ENCODE measurements around the gene GNPAT.
A peak's percentile ranks its signal among the peaks of the same experiment; 100 is the strongest.
"Not testable (repeated sequence)": the region's sequence is repeated elsewhere in the genome, so short reads cannot be mapped to it uniquely, and the experiment has no call there.

The GNPAT gene

DNA sequence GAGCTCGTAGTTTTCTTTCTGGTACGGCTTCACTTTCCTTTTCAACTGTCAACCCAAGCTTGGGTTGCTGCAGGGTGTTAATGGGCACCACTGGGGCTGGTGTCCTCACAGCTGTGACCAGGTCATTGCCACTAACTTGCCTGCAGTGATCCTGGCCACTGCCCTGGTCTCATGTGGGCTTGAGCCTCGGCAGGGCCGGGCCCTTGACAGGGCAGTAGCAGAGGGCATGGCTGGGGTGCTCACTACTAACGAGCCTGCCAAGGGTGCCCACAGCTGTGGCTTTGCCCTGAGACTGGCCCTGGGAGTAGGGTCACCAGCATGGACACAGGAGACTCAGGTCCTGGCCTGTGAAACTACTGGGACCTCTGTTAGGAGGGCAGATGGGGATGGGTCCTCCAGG is 31.5 kb upstream of the GNPAT start:
- Mint-ChIP-seq H3K4me1 (peaks cover 4% of the 10 kb centered on the region), H3K4me3 (no peak overlapping the region), H3K27ac (no peak overlapping the region), H3K27me3 (ENCODE audit: low read depth) (peaks cover 33% of the 10 kb centered on the region), H3K9me3 (no peaks in the 10 kb centered on the region), H3K36me3 (ENCODE audit: low read depth) (no peaks in the 10 kb centered on the region)
- TF ChIP-seq, protein P1, sequence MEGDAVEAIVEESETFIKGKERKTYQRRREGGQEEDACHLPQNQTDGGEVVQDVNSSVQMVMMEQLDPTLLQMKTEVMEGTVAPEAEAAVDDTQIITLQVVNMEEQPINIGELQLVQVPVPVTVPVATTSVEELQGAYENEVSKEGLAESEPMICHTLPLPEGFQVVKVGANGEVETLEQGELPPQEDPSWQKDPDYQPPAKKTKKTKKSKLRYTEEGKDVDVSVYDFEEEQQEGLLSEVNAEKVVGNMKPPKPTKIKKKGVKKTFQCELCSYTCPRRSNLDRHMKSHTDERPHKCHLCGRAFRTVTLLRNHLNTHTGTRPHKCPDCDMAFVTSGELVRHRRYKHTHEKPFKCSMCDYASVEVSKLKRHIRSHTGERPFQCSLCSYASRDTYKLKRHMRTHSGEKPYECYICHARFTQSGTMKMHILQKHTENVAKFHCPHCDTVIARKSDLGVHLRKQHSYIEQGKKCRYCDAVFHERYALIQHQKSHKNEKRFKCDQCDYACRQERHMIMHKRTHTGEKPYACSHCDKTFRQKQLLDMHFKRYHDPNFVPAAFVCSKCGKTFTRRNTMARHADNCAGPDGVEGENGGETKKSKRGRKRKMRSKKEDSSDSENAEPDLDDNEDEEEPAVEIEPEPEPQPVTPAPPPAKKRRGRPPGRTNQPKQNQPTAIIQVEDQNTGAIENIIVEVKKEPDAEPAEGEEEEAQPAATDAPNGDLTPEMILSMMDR (IDR thresholded peaks at IDR 0.05; ENCODE audit: unreplicated experiment in 3 of 3): no peak

DNA sequence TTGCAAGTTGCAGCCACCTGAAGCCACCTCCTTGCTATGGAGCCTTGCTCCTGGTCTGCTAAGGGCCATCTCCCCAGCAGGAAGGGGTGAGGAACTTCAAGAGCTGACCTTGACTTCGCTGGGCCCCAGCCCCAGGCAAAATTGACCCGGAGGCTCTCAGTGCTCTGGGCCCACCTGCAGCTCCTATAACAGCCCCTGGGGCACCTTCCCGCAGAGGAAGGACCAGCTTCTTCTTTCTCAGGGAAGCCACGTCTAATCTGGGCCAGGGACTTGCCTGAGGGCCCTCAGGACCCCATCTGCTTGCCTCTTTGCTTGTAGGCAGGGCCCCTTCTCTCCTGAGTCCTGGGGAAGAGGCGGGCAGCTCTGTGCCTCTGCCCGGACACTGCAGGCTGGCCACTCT is 30.9 kb upstream of the GNPAT start:
- TF ChIP-seq, protein P1 (IDR thresholded peaks at IDR 0.05; ENCODE audit: unreplicated experiment in 3 of 3): no peak
- peaks cover 31% of the 10 kb centered on the region for H3K27me3 Mint-ChIP-seq (ENCODE audit: low read depth)
- H3K36me3 Mint-ChIP-seq (ENCODE audit: low read depth): no peaks in the 10 kb centered on the region
- no peak overlapping the region for H3K4me3 Mint-ChIP-seq
- H3K27ac Mint-ChIP-seq: no peak overlapping the region
- H3K4me1 Mint-ChIP-seq: peaks cover 4% of the 10 kb centered on the region
- H3K9me3 Mint-ChIP-seq: no peaks in the 10 kb centered on the region

DNA sequence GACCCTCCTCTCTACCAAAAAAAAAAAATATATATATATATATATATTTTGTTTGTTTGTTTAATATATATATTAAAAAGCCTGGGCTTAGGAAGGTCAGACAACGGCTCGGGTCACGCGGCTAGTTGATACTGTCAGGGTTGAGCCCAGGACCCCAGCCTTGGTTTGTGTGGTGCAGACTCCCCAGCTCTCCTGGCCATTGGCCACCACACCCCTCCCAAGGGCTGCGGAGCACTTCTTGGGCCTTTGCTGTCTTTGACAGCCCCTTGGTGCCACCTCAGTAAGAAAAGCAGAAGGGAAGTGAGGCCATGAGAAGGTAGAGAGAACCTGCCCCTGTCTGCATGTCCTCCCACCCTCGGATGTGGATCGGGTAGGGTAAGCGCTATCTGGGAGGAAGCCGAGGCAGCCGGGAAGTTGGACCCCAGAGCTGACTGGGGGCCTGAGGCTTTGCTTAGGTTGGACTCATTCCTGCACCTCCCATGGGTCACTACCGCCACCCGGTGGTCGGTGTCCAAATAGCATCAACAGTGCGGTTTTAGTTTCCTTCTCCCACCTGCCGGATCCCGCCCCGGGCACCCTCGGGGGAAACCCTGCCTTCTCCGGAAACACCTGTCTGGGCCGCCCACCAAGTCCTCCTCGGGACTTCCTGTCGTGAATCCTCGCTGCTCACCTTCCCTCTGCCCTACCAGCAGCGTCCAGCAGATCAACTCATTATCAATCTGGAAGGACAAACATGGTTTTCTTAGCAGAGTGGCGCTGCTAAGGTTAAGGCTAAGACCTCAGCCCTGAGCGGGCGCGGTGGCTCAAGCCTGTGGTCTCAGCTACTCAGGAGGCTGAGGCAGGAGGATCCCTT is 29.8 kb upstream of the GNPAT start:
- H3K9me3 Mint-ChIP-seq: no peaks in the 10 kb centered on the region

DNA sequence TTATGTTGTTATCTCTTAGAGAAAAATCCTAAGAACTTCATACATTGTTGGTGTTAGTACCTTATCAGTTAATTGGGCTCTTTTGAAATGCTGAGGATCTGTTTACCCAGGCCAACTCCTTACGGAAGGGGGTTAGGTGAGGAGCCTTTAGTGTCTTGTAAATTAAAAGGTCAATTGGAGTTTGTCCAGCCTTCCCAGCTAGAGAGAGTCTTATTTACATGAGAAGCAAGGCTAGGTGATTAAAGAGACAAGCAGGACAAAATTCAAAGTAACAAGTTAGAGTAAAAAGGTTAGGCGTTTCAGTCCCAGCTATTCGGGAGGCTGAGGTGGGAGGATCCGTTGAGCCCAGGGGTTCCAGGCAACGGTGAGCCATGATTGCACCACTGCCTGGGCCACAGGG is 28.7 kb upstream of the GNPAT start:
- H3K4me1 Mint-ChIP-seq; H3K36me3 Mint-ChIP-seq (ENCODE audit: low read depth); H3K9me3 Mint-ChIP-seq; H3K27ac Mint-ChIP-seq; H3K4me3 Mint-ChIP-seq: not testable (repeated sequence)
- H3K27me3 Mint-ChIP-seq (ENCODE audit: low read depth): peaks cover 48% of the 10 kb centered on the region

More for the DNA sequence above, 29.8 kb upstream of the GNPAT start:
- Mint-ChIP-seq H3K4me3 (peak overlapping the region; percentile 81 to 89 (median 81)), H3K4me1 (peaks cover 4% of the 10 kb centered on the region), H3K27ac (peak overlapping the region in 1 of 3 experiments; percentile 49), H3K36me3 (ENCODE audit: low read depth) (no peaks in the 10 kb centered on the region), H3K27me3 (ENCODE audit: low read depth) (peaks cover 40% of the 10 kb centered on the region)
- TF ChIP-seq, protein P1 (IDR thresholded peaks at IDR 0.05; ENCODE audit: unreplicated experiment in 3 of 3): peak; percentile 90 to 97 (median 92)

DNA sequence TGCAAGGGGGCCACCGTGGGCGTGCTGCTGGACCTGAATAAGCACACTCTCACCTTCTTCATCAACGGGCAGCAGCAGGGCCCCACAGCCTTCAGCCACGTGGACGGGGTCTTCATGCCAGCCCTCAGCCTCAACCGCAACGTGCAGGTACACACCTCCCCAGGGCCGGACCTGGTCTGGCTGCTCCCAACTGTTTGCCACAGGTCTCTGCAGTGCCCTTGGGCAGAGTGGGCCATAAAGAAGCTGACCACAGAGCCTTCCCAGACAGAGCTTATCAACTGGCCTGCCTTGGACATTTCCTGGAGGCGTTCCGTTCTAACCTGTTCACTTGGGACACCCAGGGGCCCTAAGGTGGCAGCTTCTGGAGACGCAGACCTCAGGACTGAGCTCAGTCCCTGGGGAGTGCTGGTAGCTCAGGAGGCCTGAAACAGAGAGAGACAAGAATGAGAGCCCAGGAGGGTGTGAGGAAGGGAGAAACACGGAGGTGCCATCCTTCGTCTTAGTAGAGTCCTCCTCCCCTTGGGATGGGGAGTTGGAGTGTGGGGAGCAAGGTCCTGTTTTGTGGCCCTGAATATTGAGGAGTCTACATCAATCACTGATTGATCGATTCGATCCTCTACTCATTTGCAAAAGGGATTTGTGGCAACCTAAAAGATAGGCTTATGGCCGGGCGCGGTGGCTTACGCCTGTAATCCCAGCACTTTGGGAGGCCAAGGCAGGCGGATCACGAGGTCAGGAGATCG is 27.0 kb upstream of the GNPAT start:
- no peaks in the 10 kb centered on the region for H3K36me3 Mint-ChIP-seq (ENCODE audit: low read depth)
- H3K27me3 Mint-ChIP-seq (ENCODE audit: low read depth): peaks cover 55% of the 10 kb centered on the region
- H3K4me1 Mint-ChIP-seq: peaks cover 4% of the 10 kb centered on the region
- H3K9me3 Mint-ChIP-seq: no peaks in the 10 kb centered on the region
- H3K27ac Mint-ChIP-seq: no peak overlapping the region
- TF ChIP-seq, protein P1 (IDR thresholded peaks at IDR 0.05; ENCODE audit: unreplicated experiment in 3 of 3): no peak
- no peak overlapping the region for H3K4me3 Mint-ChIP-seq

DNA sequence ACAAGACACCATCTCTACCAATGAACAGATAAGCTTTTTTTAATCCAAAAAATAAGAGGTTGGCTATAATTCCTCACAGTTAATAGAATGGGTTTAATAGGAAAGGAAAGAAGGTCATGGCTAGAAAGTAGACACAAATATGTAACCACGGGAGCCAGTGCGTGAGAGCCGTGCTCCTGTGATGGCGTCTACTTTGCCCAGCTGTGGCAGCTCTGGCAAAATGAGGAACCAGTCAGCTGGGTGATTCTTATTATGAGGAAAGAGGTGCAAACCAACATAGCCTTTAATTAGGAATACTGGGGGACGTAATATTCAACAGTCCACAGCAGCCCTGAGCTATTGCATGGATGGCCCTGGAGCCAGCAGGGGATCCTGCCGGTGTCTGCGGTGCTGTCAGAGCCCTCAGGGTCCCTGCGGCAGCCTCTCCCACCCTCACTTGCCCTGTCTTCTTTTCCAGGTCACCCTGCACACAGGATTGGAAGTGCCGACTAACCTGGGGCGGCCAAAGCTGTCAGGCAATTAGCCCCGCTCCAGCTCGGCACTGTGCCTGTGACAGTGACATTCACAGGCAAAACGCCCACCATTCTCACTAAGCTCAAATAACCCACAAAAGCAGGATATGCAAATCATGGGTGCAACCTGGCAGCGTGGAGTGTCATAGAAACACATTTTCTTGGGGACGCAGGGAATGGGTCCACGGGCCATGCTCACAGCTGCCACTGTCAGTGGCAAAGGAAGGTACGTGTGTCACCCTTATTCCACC is 25.9 kb upstream of the GNPAT start:
- H3K4me3 Mint-ChIP-seq: no peak overlapping the region
- peaks cover 4% of the 10 kb centered on the region for H3K4me1 Mint-ChIP-seq
- H3K27me3 Mint-ChIP-seq (ENCODE audit: low read depth): peaks cover 55% of the 10 kb centered on the region
- no peaks in the 10 kb centered on the region for H3K9me3 Mint-ChIP-seq
- no peaks in the 10 kb centered on the region for H3K36me3 Mint-ChIP-seq (ENCODE audit: low read depth)
- TF ChIP-seq, protein P1 (IDR thresholded peaks at IDR 0.05; ENCODE audit: unreplicated experiment in 3 of 3): no peak
- no peak overlapping the region for H3K27ac Mint-ChIP-seq
